Esophagus (tissue), 2 donors: ENCODE measurements around the gene SNAP25. TPM values are rescaled to one million over a fixed set of nuclear protein-coding genes. Genes with fewer than 3 reads are reported as not detected.

Experiments
- H3K27ac ChIP-seq, 2 donors: one replicate each; pipeline ENCODE4 v1.5.1; 2013; ENCODE audit warnings: low read depth in 2 of 2, mild to moderate bottlenecking in 2 of 2, inconsistent platforms in 1 of 2, low read length in 1 of 2, moderate library complexity in 1 of 2
- H3K27me3 ChIP-seq, 2 donors: one replicate each; pipeline ENCODE4 v1.6.1; 2013; ENCODE audit warnings: low read length in 2 of 2, control low read depth in 1 of 2, mild to moderate bottlenecking in 1 of 2; ENCODE audit not compliant: insufficient read depth in 2 of 2, control insufficient read depth in 1 of 2
- H3K36me3 ChIP-seq, 2 donors: one replicate each; pipeline ENCODE4 v1.6.1; 2013; ENCODE audit warnings: low read length in 1 of 2; ENCODE audit not compliant: control insufficient read depth in 2 of 2, insufficient read depth in 2 of 2
- H3K4me1 ChIP-seq, 2 donors: one replicate each; pipeline ENCODE4 v1.6.1; 2013; ENCODE audit warnings: low read length in 1 of 2; ENCODE audit not compliant: control insufficient read depth in 2 of 2, insufficient read depth in 2 of 2
- H3K4me3 ChIP-seq, 2 donors: one replicate each; pipeline ENCODE4 v1.5.1; 2013; ENCODE audit warnings: low read length in 2 of 2, mild to moderate bottlenecking in 2 of 2, low read depth in 1 of 2, moderate library complexity in 1 of 2
- H3K9me3 ChIP-seq, 2 donors: one replicate each; pipeline ENCODE4 v1.6.1; 2013; ENCODE audit warnings: mild to moderate bottlenecking in 2 of 2, low read depth in 1 of 2, low read length in 1 of 2, moderate library complexity in 1 of 2; ENCODE audit not compliant: control insufficient read depth in 2 of 2, insufficient read depth in 1 of 2
- WGBS, 2 donors: extraction: QIAGEN DNeasy Blood & Tissue Kit; methylation state at CpG; one replicate each; pipeline ENCODE4 v1.1.7; 2013; 5-methylcytosine and 5-hydroxymethylcytosine counted together
- polyA plus RNA-seq, 2 donors: library from polyadenylated mRNA; stranded (reverse); fragments of 200-250 nt; gene quantifications; one replicate each; pipeline ENCODE4 v1.2.3, GENCODE V29; 2013
- donor health status: healthy with polysubstance abuse.
- donor health status: Bipolar disorder and iron deficiency.

Gene SNAP25
- polyA plus RNA-seq, 2 donors: 0.06 to 0.12 TPM

DNA sequence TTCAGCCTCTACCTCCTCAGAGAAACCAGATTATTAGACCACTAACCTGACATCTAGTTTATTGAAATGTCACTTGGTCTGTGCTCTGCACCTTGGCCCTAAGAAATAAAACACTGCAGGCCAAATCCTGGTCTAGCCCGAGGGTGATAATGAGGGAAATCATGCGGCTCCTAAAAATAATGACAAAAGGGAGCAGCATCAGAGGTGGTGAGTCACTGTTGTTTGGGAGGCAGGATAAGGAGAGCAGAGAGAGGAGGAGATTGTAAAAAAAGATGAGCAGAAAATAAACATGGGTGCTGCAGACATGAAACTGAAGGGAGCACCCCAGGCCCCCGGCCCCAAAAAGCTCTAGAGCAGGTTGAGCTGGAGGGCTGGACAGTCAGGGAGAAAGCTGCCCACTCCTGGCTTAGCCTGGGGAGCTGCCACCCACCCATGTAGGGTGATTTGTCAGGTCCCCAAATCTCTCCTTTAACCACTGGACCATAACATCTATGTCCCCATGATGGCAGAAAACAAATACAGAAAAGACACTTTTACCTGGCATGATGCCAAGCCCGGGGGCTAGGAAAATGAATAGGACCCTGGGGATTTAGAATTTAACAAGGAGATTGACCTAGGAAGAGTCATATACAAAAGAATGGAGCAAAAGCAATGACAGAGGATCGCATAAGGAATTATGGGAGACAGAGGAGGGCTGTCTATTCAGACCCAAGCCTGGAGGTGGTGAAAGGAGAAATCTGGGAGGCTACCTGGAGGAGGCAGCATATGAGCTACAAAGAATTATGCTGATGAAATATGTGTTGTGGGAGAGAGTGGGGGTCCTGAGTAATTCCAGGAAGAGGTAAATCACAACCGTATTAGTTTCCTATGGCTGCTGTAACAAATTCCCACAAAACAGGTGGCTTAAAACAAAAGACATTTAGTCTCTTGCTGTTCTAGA lies 103.7 kb downstream of the SNAP25 start:
- Histone ChIP-seq H3K9me3 (no peaks in the 10 kb centered on the region), H3K27ac (no peak overlapping the region), H3K4me1 (no peaks in the 10 kb centered on the region), H3K27me3 (no peaks in the 10 kb centered on the region), H3K36me3 (no peaks in the 10 kb centered on the region), H3K4me3 (no peak overlapping the region)
- WGBS, 2 donors: 58 to 71% methylated on average over 6 of the region's 6 CpGs

GRCh38 chr20:10323729-10324128 lies 105.1 kb downstream of the SNAP25 start:
- Histone ChIP-seq H3K27me3 (no peaks in the 10 kb centered on the region), H3K9me3 (no peaks in the 10 kb centered on the region), H3K4me1 (no peaks in the 10 kb centered on the region), H3K4me3 (no peak overlapping the region), H3K36me3 (no peaks in the 10 kb centered on the region), H3K27ac (no peak overlapping the region)
- 78 to 82% methylated on average over 4 of the region's 4 CpGs for WGBS, 2 donors

GRCh38 chr20:10324198-10324847 lies 105.7 kb downstream of the SNAP25 start:
- H3K27me3 ChIP-seq: no peaks in the 10 kb centered on the region
- no peaks in the 10 kb centered on the region for H3K4me1 ChIP-seq
- H3K9me3 ChIP-seq: no peaks in the 10 kb centered on the region
- H3K36me3 ChIP-seq: no peaks in the 10 kb centered on the region
- H3K4me3 ChIP-seq: no peak overlapping the region
- no peak overlapping the region for H3K27ac ChIP-seq
- whole genome bisulfite sequencing, 2 donors: 79 to 80% methylated on average over 8 of the region's 8 CpGs

- H3K27ac ChIP-seq: no peak overlapping the region
- no peaks in the 10 kb centered on the region for H3K27me3 ChIP-seq
- no peaks in the 10 kb centered on the region for H3K9me3 ChIP-seq
- H3K4me3 ChIP-seq: no peak overlapping the region
- H3K36me3 ChIP-seq: no peaks in the 10 kb centered on the region
- 83 to 88% methylated on average over 4 of the region's 4 CpGs for WGBS, 2 donors
- no peaks in the 10 kb centered on the region for H3K4me1 ChIP-seq
These were observed 110.2 kb downstream of the SNAP25 start for GRCh38 chr20:10328897-10329255.

- H3K4me1 ChIP-seq: no peaks in the 10 kb centered on the region
- no peaks in the 10 kb centered on the region for H3K27me3 ChIP-seq
- 81 to 88% methylated on average over 4 of the region's 4 CpGs for WGBS, 2 donors
- H3K4me3 ChIP-seq: no peak overlapping the region
- no peaks in the 10 kb centered on the region for H3K9me3 ChIP-seq
- H3K27ac ChIP-seq: no peak overlapping the region
- H3K36me3 ChIP-seq: no peaks in the 10 kb centered on the region
These were observed 110.9 kb downstream of the SNAP25 start for GRCh38 chr20:10329387-10330005.

GRCh38 chr20:10330071-10330470 lies 111.4 kb downstream of the SNAP25 start:
- H3K27me3 ChIP-seq: no peaks in the 10 kb centered on the region
- H3K27ac ChIP-seq: no peak overlapping the region
- no peaks in the 10 kb centered on the region for H3K9me3 ChIP-seq
- 83 to 84% methylated on average over 4 of the region's 4 CpGs for WGBS, 2 donors
- H3K36me3 ChIP-seq: no peaks in the 10 kb centered on the region
- H3K4me3 ChIP-seq: no peak overlapping the region
- H3K4me1 ChIP-seq: no peaks in the 10 kb centered on the region

DNA sequence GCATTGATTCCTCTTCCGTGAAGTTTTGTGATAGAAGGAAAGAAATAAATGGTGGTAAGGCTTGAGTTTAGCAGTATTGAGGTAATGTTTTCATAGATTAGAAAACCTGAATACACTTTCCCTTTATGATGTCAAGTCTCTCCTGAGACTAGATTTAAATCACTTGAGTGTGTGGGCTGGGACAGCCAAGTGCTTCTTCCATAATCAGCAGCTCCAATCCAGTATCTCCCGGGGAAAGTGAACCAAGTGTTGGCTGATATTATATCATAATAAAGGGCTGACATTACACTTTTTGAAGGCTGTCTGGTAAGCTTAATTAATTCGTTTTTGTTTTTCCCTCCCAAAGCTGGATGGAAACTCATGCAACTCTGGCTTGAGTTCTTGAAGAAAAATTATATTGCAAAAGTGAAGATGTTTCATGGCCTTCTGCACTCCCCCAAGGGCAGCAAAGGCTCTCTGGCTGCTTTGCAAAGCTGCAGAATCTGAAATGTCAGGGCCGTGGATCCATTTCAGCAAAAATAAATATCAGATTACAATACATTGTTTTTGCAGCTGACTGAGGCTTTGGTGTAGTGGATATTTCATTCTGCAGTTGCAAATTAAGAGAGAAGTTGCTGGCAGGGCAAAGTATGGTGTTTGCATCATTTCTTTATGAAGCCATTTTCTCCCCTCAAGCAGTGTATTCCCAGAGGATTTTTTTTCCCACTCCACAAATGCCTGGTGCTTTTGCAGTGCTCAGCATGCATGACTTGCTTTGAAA lies 114.2 kb downstream of the SNAP25 start:
- Histone ChIP-seq H3K36me3 (no peaks in the 10 kb centered on the region), H3K4me3 (no peak overlapping the region), H3K9me3 (no peaks in the 10 kb centered on the region), H3K4me1 (no peaks in the 10 kb centered on the region), H3K27me3 (no peaks in the 10 kb centered on the region), H3K27ac (no peak overlapping the region)
- WGBS, 2 donors: 47 to 56% methylated on average over 4 of the region's 4 CpGs

DNA sequence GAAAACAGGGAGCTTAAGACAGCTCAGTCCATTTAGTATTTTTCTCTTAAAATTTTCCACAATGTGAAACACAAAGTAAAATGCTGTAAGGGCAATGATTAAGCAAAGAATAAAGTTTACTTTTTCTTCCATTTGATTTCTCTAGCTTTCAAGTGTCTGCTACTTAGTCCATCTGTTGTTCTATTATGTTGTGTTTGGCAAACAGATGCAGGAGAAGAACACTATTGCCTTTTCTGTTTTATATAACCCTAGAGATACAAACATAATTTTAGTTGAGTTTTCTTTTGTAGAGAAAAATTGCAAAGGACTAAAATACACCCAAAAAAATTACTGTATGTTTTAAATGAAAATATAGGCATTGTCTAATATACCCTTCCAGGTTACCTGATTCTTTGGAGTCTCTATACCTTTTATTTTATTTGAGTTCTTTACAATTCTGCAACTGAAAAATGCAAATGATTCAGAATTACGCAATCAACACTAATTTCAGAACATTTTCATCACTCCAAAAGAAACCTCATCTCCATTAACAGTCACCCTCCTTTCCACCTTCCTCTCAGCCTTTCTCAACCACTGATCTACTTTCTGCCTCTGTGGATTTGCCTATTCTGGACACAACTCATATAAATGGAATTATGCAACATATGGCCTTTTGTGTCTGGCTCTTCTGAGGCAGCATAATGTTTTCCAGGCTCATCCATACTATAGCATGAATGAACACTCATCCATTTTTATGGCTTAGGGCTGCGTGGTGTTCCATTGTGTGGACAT lies 118.5 kb downstream of the SNAP25 start:
- peaks cover 0 to 2% of the 10 kb centered on the region in 2 donors for H3K9me3 ChIP-seq
- WGBS, 2 donors: 80 to 89% methylated on average over 2 of the region's 2 CpGs
- no peaks in the 10 kb centered on the region for H3K27me3 ChIP-seq
- no peaks in the 10 kb centered on the region for H3K36me3 ChIP-seq
- no peak overlapping the region for H3K4me3 ChIP-seq
- peaks cover under 1 to 1% of the 10 kb centered on the region in 2 donors for H3K4me1 ChIP-seq
- H3K27ac ChIP-seq: no peak overlapping the region
